Thyroid gland (tissue), 4 donors: ENCODE results near the gene CCDC97.

Experiments
- CTCF ChIP-seq, 6 experiments: fragments of 200-600 bp in 3 of 6; fragments of 450-650 bp in 3 of 6; sonication (generic) in 3 of 6; IDR thresholded peaks; one replicate each; pipeline ENCODE4 v1.5.1; 2016 to 2019; ENCODE audit warnings: antibody characterized with exemption in 6 of 6, mild to moderate bottlenecking in 2 of 6, inconsistent platforms in 1 of 6, moderate library complexity in 1 of 6
- POLR2A ChIP-seq, 2 donors: fragments of 450-650 bp; IDR thresholded peaks; one replicate each; pipeline ENCODE4 v1.6.1; 2017; ENCODE audit warnings: antibody characterized with exemption in 2 of 2, mild to moderate bottlenecking in 2 of 2, moderate library complexity in 1 of 2

- TF ChIP-seq CTCF (IDR thresholded peaks at IDR 0.05) (no peak), POLR2A (IDR thresholded peaks at IDR 0.05) (no peak)
Observed at GRCh38 chr19:41371541-41371940, 61.6 kb downstream of the CCDC97 start.
